GM19372 (cell line): Measurements from ENCODE around the gene AQP1.
A peak's percentile ranks its signal among the peaks of the same experiment; 100 is the strongest.

Source experiments
- ATAC-seq: cut with Tn5 transposase; IDR thresholded peaks from one replicate; pipeline ENCODE4 v1.9.1; 2021; ENCODE audit warnings: mild to moderate bottlenecking, low read depth, moderate library complexity; ENCODE audit not compliant: unreplicated experiment

The AQP1 gene

GRCh38 chr7:30932562-30932961 lies 20.9 kb downstream of the AQP1 start:
- no peak for ATAC-seq

GRCh38 chr7:30933124-30933974 lies 21.7 kb downstream of the AQP1 start:
- ATAC-seq = no peak

- no peak for ATAC-seq
These were observed 22.6 kb downstream of the AQP1 start for GRCh38 chr7:30934225-30934624.

DNA sequence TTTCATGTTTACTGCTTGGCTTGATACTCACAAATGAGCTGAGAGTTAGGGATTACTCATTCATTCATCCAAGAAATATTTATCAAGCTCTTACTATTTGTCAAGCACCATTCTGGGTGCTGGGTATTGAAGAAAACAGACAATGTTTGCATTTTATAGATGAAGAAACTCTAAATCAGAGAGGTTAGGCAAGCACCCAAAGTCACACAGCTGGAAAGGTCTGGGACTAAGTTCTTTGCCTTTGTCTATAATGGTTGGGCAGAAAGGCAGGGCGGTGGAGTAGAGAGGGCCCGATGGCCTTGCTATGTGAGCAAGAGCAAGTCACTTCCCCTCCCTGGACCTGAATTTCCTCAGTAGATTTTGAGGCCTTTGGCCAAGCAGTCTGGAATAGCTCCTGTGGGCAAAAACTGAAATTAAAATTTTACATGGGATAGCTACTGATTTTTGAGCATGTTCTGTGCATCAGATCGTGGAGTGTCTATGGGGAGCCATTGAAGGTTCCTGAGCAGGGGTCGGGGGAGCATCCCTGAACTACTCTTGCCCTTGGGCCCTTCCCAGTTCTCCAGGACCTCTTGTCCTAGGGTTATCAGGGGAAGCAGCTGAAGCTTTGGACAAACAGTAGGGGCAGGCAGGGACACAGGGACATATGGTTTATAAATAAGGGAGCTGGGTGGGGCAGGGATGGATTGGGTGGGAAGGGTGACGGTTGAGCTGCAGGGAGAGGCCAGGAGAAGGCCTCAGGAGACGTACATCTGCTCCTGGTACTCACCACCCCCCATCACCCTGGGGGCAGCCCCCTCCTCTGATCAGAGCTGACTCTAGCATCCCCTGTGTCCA lies 23.3 kb downstream of the AQP1 start:
- ATAC-seq = no peak

- no peak for ATAC-seq
These were observed 23.9 kb downstream of the AQP1 start for GRCh38 chr7:30935569-30935877.

GRCh38 chr7:30936650-30937245 lies 25.1 kb downstream of the AQP1 start:
- ATAC-seq = no peak

DNA sequence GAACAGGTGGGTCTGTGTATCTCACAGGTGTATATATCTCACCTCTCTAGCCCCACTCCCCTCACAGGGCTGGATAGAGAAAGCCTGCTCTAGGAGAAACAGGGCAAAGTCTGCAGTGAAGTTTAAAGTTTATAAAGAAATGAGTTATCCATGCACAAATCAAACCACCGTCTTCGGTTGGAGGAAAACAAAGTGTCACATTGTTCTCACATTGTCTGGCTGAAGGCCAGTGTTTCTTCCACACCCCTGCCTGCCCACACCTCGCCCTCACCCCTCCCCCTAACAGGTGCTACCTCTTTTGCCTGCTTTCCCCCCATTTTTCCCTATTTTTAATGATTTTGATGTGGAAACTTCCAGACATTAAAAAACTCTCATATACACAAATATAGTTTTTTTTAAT lies 25.8 kb downstream of the AQP1 start:
- no peak for ATAC-seq

DNA sequence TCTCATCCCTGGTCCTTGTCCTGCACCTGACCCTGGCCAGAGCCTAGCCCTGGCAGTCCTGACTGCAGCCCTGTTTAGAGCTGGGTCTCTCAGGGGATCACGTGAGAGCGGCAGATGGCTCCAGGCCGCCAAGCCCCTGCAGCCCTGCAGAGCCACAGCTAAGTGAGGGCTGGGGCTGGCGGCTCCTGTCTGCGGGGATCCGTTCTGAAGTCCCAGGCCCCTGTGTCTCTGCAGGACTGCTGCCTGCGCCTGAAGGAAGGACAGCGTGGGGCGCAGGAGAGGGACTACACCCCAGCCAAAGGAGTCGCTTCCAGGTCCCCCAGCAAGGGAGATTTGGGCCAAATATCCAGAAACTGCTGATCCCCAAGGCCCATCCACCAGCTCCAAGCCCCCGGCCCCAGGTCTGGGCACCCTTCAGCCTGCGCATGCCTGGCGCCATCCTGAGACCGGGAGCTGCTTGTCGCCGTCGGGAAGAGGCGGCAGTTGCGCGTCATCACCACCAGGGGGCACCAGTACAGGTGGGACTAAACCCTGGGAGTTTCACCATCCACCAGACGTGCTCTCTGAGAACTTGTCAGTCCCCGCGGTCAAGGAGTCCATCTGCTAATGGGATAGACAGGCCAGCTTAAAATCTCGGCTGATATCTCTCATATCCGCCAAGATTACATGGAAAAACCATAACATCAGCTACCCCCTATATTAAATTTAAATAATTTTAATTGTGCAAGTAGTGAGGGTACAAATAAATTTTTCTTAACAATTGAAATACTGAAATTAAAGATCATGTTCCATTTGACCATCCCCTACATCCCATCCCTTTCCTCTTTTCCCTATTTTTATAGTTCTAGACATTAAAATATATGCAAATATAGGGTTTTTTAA lies 27.0 kb downstream of the AQP1 start:
- peak; percentile 87 for ATAC-seq

DNA sequence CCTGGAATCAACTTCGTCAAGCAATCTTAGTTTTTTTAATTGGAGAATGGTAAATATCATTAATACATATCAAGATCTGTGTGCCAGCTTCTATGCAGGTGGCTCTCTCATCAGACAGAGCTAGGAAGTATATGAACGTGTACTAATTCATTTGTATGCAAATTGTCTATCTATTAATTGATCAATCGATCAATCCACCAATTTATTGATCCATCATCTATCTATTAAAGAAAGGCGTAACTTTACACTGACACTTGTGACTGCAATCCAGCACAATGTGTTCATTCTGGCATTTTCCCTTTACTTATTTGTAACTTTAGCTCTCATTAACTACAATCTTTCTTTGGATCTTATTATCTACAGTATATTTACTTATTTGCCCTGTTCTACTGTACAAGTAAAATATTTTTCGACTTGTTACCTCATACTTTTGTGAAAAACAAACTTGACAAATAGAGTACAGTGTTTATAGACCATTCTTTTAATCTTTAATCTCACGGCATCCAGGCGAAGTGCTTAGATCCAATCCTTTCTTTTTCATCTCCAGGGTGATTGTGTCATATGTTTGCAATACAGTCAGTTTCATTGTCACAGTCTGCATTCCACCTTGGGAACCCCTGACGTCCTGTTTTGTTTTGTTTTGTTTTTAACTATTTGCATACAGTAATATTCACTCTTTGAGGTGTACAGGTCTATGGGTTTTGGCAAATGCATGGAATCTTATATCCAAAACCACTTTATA lies 30.1 kb downstream of the AQP1 start:
- ATAC-seq = no peak

GRCh38 chr7:30950197-30950596 lies 38.5 kb downstream of the AQP1 start:
- no peak for ATAC-seq

DNA sequence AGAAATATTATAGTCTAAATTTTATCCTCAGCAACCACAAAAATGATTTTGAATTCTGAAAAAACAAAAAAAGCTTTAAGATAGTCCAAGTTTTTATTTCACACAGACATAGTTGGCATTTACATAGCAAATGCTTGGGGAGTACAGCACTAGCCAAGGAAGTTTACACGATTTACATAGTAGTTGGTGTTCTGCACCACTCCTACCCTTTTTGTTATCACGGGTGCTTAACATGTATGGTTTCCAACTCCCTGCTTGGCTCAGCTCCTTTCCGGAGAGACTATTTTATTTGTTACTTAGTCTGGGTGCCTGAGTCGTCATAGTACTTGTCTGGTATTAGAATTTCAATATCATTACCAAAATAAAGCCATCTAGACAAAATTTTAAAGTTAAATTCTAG lies 43.3 kb downstream of the AQP1 start:
- no peak for ATAC-seq

DNA sequence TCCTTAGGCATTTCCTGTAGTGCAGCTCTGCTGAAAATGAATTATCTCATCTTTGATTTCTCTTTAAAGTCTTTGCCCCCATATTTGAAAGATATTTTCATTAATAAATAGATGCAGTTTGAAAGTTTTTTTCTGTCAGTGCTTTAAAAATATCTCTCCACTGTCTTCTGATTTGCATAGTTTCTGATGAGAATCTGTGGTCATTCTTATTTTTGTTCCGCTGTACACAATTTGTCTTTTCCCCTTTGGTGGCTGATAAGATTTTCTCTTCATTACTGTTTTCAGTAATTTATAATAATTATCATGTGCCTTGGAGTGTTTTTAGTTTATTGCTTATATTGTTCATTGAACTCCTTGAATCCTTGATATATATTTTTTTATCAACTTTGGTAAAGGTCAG lies 45.1 kb downstream of the AQP1 start:
- no peak for ATAC-seq

DNA sequence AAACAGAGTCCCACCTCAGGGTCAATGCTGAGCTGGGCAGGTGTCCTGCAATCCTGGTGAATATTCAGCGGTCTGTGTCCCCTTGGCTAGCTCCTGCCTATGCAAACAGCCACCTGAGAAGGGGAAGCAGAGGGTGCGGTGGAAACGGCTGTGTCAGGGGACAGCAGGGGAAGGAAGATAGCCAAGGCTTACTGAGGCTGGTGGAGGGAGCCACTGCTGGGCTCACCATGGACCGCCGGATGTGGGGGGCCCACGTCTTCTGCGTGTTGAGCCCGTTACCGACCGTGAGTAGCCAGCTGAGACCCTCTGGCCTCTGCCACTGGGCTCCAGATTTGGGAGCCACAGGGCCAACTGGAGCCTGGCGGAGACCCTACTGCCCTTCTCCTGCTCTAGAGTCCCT lies 52.2 kb downstream of the AQP1 start, which contains the start of gene GHRHR:
GHRHR (plus strand) TSS at position 112 of the 400 bp plus-strand sequence; CDS start at position 228, 116 bp downstream.
- ATAC-seq = no peak

DNA sequence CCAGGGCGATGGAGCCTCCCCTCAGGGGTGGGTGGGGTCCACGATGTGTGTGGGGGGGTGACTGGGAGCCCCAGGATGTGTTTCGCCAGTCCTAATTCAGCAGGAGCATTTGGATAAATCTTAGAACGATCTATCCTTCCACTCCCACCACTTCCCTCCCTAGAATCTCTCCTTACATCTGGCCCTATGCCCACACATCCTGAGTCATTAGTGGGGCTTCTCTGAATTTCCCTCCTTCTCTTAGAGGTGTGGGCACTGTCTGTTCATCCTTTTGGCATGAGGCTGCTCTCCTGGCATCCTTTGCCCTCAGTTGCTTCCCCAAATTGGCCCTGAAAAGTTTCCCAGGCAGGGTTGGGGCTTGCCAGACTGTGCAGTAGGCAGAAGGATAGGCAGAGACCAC lies 53.7 kb downstream of the AQP1 start:
- no peak for ATAC-seq

DNA sequence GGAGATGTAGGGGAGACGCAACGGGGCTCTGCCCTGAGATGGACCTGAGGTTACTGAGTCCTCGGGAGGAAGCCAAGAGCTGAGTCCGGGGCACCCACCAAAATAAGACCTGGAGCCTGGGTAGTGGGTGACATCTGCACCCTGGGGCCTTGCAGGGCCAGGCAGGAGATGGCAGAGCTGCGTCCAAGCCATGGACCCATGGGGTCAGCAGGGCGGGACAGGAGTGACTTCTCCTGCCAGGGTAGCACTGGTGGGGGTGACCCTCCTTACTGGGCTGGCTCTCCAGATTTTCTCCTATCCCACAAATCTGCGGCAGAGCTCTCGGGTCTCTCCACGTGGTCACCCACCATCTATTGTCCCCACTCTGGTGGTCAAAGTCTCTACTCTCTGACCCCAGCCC lies 54.2 kb downstream of the AQP1 start:
- no peak for ATAC-seq

- ATAC-seq = no peak
These were observed 56.6 kb downstream of the AQP1 start for GRCh38 chr7:30968294-30968693.

GRCh38 chr7:30968747-30969603 lies 57.3 kb downstream of the AQP1 start:
- no peak for ATAC-seq

- no peak for ATAC-seq
These were observed 57.9 kb downstream of the AQP1 start for GRCh38 chr7:30969604-30969970.

- ATAC-seq = no peak
These were observed 58.4 kb downstream of the AQP1 start for GRCh38 chr7:30970074-30970473.
